HUES48 (cell line): ENCODE measurements around the gene PHF20.
"Not testable (repeated sequence)": the region's sequence is repeated elsewhere in the genome, so short reads cannot be mapped to it uniquely, and the experiment has no call there.

Source experiments
- H3K27ac ChIP-seq: one replicate; pipeline ENCODE4 v1.7.0; 2013; ENCODE audit warnings: low read depth, low read length, inconsistent platforms
- H3K27me3 ChIP-seq: 2 replicates; pipeline ENCODE4 v1.6.1; 2013; ENCODE audit warnings: mild to moderate bottlenecking, low read length; ENCODE audit not compliant: control insufficient read depth, insufficient read depth
- H3K36me3 ChIP-seq: 2 replicates; pipeline ENCODE4 v1.6.1; 2013; ENCODE audit warnings: low read length; ENCODE audit not compliant: control insufficient read depth, insufficient read depth
- H3K4me1 ChIP-seq: 2 replicates; pipeline ENCODE4 v1.6.1; 2013; ENCODE audit warnings: mild to moderate bottlenecking, low read length; ENCODE audit not compliant: control insufficient read depth, insufficient read depth
- H3K4me3 ChIP-seq: 2 replicates; pipeline ENCODE4 v1.5.1; 2013; ENCODE audit warnings: mild to moderate bottlenecking, low read depth, low read length
- H3K9ac ChIP-seq: 2 replicates; pipeline ENCODE4 v1.6.1; 2013; ENCODE audit warnings: mild to moderate bottlenecking, low read depth, low read length, moderate library complexity
- H3K9me3 ChIP-seq: 2 replicates; pipeline ENCODE4 v1.6.1; 2013; ENCODE audit warnings: low read length; ENCODE audit not compliant: control insufficient read depth, insufficient read depth

The PHF20 gene

DNA sequence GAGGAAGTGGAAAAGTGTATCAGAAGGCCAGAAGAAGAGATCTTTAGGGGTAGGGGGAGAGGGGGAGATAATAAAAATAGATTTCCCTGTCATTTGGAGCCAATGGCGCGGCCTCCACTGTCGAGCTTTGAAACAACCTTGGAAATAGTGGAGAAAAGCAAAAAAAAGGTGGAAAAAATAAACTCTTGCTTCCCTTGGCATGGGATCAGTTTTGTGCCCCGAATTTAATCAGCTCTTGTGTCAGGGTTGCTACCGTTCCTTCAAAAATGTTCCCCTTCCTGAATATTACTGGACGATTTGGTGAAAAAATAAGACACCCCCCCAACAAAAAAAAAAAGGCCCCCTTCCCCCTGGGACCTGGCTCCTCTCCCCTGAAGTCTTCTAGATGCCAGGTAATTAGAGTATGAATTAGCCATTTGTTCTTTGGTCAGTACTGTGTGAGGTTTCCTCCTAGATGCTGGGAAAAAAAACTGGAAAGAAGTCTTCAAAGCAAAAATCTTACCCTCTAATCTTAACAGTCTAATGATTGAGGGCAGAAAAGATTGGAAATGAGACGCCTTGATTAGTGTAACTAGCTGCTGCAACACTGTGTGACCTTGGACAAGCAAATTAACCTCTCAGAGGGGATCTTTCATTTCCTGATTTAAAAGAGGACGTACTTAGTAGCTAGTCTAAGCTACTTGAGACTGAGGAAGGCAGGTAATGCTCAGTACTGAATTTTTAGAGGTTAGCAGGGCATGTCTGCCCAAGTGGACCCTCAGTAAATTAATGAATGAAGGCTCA lies 28.9 kb upstream of the PHF20 start:
- peaks cover 29% of the 10 kb centered on the region for H3K36me3 ChIP-seq

DNA sequence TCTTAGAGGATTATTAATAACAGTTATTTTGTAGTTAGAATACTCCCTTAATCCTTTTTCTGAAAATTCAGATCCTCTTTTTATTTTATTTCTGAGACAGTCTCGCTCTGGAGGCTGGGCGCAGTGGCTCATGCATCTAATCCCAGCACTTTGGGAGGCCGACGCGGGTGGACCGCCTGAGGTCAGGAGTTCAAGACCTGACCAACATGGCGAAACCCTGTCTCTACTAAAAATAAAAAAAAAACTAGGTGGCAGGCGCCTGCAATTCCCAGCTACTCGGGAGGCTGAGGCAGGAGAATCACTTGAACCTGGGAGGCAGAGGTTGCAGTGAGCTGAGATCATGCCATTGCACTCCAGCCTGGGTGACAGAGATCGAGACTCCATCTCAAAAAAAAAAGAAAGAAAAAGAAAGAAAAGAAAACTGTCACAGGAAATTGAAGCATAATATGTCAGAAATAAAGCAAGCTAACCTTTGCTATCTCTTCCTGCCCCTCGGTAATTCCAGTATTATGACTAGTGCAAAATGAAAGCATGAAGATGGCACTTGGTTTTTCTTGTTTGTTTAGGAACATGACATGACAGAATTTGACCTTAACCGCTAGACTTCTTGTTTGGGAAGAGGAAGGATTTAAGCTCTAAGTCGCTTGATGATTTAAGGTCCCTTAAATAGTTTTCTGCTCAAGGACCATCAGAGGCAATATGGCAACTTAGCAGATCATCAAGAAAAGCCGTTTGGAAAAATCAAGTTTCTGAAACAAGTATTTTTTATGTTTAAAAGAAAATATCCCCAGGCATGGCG lies 27.9 kb upstream of the PHF20 start:
- H3K9me3 ChIP-seq = no peaks in the 10 kb centered on the region
- H3K4me3 ChIP-seq = 0 out of 2 replicates have a peak overlapping the region, but pooled peaks have one; percentile 70
- H3K4me1 ChIP-seq = peaks cover 21% of the 10 kb centered on the region
- peak overlapping the region; percentile 93; the same call in 1 of the 2 replicates for H3K9ac ChIP-seq
- peak overlapping the region; percentile 86 for H3K27ac ChIP-seq
- no peaks in the 10 kb centered on the region for H3K27me3 ChIP-seq
- peaks cover 19% of the 10 kb centered on the region for H3K36me3 ChIP-seq

More for the DNA sequence above, 28.9 kb upstream of the PHF20 start:
- Histone ChIP-seq H3K9me3 (no peaks in the 10 kb centered on the region), H3K9ac (peak overlapping the region; percentile 93), H3K4me1 (peaks cover 24% of the 10 kb centered on the region), H3K27ac (peak overlapping the region; percentile 86), H3K4me3 (peak overlapping the region; percentile 70), H3K27me3 (no peaks in the 10 kb centered on the region)

GRCh38 chr20:35744492-35744841 lies 27.3 kb upstream of the PHF20 start:
- peaks cover 14% of the 10 kb centered on the region for H3K36me3 ChIP-seq
- H3K9ac ChIP-seq, H3K27me3 ChIP-seq, H3K4me3 ChIP-seq, H3K9me3 ChIP-seq, H3K27ac ChIP-seq: not testable (repeated sequence)
- H3K4me1 ChIP-seq = peaks cover 18% of the 10 kb centered on the region

GRCh38 chr20:35750611-35751010 lies 21.2 kb upstream of the PHF20 start:
- no peaks in the 10 kb centered on the region for H3K27me3 ChIP-seq
- no peaks in the 10 kb centered on the region for H3K4me1 ChIP-seq
- no peaks in the 10 kb centered on the region for H3K9me3 ChIP-seq
- no peaks in the 10 kb centered on the region for H3K36me3 ChIP-seq
- H3K4me3 ChIP-seq = no peak overlapping the region
- H3K9ac ChIP-seq = no peak overlapping the region
- H3K27ac ChIP-seq = no peak overlapping the region

DNA sequence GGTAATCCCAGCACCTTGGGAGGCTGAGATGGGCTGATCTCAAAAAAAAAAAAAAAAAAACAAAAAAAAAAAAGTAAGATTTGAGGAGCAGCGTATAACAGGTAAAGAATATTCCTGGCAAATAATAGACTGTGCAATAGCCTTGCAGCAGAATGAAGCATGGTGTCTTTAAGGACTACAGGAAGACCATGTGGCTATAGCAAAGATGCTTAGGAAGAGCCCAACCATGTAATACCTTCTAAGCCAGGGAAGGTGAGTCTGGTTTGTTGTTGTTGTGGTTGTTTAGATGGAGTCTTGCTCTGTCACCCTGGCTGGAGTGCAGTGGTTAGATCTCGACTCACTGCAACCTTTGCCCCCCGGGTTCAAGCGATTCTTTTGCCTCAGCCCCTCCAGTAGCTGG lies 15.4 kb upstream of the PHF20 start:
- H3K9ac ChIP-seq = no peak overlapping the region
- H3K36me3 ChIP-seq = no peaks in the 10 kb centered on the region
- no peak overlapping the region for H3K4me3 ChIP-seq
- H3K4me1 ChIP-seq = no peaks in the 10 kb centered on the region
- H3K9me3 ChIP-seq = no peaks in the 10 kb centered on the region
- no peak overlapping the region for H3K27ac ChIP-seq
- H3K27me3 ChIP-seq = no peaks in the 10 kb centered on the region

GRCh38 chr20:35757098-35757705 lies 14.6 kb upstream of the PHF20 start:
- H3K9ac ChIP-seq = no peak overlapping the region
- no peaks in the 10 kb centered on the region for H3K9me3 ChIP-seq
- no peak overlapping the region for H3K27ac ChIP-seq

DNA sequence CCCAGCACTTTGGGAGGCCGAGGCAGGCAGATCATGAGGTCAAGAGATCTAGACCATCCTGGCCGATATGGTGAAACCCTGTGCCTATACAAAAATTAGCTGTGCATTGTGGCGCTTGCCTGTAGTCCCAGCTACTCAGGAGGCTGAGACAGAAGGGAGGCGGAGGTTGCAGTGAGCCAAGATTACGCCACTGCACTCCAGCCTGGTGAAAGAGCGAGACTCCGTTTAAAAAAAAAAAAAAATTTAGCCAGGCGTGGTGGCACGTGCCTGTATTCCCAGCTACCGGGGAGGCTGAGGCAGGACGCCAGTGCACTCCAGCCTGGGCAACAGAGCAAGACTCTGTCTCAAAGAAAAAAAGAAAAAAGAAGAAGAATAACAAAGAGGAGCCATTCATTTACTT lies 10.3 kb upstream of the PHF20 start:
- not testable (repeated sequence) for H3K4me3 ChIP-seq, H3K27me3 ChIP-seq, H3K9me3 ChIP-seq, H3K9ac ChIP-seq, H3K36me3 ChIP-seq, H3K4me1 ChIP-seq, H3K27ac ChIP-seq

More at GRCh38 chr20:35757098-35757705, 14.6 kb upstream of the PHF20 start:
- no peak overlapping the region for H3K4me3 ChIP-seq
- H3K4me1 ChIP-seq = no peaks in the 10 kb centered on the region
- H3K36me3 ChIP-seq = no peaks in the 10 kb centered on the region
- H3K27me3 ChIP-seq = no peaks in the 10 kb centered on the region

GRCh38 chr20:35762461-35762860 lies 9.4 kb upstream of the PHF20 start:
- Histone ChIP-seq H3K4me1 (no peaks in the 10 kb centered on the region), H3K36me3 (no peaks in the 10 kb centered on the region), H3K4me3 (no peak overlapping the region), H3K27me3 (no peaks in the 10 kb centered on the region), H3K9ac (no peak overlapping the region), H3K27ac (no peak overlapping the region), H3K9me3 (no peaks in the 10 kb centered on the region)

- not testable (repeated sequence) for H3K27ac ChIP-seq, H3K36me3 ChIP-seq, H3K9ac ChIP-seq, H3K9me3 ChIP-seq, H3K4me3 ChIP-seq, H3K27me3 ChIP-seq
- peaks cover 16% of the 10 kb centered on the region for H3K4me1 ChIP-seq
Observed at GRCh38 chr20:35764936-35765335, 6.9 kb upstream of the PHF20 start.

GRCh38 chr20:35766843-35767242 lies 5.0 kb upstream of the PHF20 start:
- Histone ChIP-seq H3K9ac (no peak overlapping the region), H3K4me1 (peaks cover 20% of the 10 kb centered on the region), H3K9me3 (no peaks in the 10 kb centered on the region), H3K27me3 (peaks cover 9% of the 10 kb centered on the region), H3K27ac (no peak overlapping the region), H3K4me3 (no peak overlapping the region), H3K36me3 (no peaks in the 10 kb centered on the region)
